Omental fat pad (tissue), 4 donors: ENCODE results near the gene HYKK. TPM values are rescaled to one million over a fixed set of nuclear protein-coding genes. Genes with fewer than 3 reads are reported as not detected.
"Not testable (repeated sequence)": the region's sequence is repeated elsewhere in the genome, so short reads cannot be mapped to it uniquely, and the experiment has no call there.

ENCODE experiments used
- ATAC-seq: fragments of 150-250 bp; one replicate; pipeline ENCODE4 v1.9.1; 2016; ENCODE audit warnings: mild to moderate bottlenecking, moderate library complexity; ENCODE audit not compliant: low FRiP score
- DNase-seq: peaks from one replicate; pipeline ENCODE4 v3.0.0-alpha.2; 2019; ENCODE audit warnings: low spot score
- total RNA-seq, 4 donors: library from RNA; depleted of rRNA; stranded (reverse); fragments of >200 nt; gene quantifications; one replicate each; pipeline ENCODE4 v1.1.0, GENCODE V29; 2016
- TF ChIP-seq, protein P1 (sequence below), 3 donors: fragments of 450-650 bp; IDR thresholded peaks; one replicate each; pipeline ENCODE4 v1.5.1; 2016 to 2017; ENCODE audit warnings: antibody characterized with exemption in 3 of 3, mild to moderate bottlenecking in 3 of 3, moderate library complexity in 2 of 3

Gene HYKK
- total RNA-seq, 4 donors from 2014 or later: 3.8 to 8.0 (median 4.8) TPM

DNA sequence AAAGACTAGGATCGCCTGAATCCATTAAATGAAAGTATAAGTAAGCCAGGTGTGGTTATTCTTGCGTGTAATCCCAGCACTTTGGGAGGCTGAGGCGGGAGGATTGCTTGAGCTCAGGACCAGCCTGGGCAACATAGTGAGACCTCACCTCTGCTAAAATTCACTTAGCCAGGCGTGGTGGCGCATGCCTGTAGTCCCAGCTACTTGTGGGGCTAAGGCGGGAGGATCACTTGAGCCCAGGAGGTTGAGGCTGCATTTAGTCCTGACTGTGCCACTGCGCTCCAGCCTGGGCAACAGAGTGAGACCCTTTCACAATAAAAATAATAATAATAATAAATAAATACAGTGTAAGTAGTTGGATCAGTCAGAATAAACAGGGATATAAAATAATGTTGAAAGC is 25.5 kb upstream of the HYKK start:
- ATAC-seq: no peak
- TF ChIP-seq, protein P1, sequence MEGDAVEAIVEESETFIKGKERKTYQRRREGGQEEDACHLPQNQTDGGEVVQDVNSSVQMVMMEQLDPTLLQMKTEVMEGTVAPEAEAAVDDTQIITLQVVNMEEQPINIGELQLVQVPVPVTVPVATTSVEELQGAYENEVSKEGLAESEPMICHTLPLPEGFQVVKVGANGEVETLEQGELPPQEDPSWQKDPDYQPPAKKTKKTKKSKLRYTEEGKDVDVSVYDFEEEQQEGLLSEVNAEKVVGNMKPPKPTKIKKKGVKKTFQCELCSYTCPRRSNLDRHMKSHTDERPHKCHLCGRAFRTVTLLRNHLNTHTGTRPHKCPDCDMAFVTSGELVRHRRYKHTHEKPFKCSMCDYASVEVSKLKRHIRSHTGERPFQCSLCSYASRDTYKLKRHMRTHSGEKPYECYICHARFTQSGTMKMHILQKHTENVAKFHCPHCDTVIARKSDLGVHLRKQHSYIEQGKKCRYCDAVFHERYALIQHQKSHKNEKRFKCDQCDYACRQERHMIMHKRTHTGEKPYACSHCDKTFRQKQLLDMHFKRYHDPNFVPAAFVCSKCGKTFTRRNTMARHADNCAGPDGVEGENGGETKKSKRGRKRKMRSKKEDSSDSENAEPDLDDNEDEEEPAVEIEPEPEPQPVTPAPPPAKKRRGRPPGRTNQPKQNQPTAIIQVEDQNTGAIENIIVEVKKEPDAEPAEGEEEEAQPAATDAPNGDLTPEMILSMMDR (IDR thresholded peaks at IDR 0.05): no peak
- DNase-seq: no peak

DNA sequence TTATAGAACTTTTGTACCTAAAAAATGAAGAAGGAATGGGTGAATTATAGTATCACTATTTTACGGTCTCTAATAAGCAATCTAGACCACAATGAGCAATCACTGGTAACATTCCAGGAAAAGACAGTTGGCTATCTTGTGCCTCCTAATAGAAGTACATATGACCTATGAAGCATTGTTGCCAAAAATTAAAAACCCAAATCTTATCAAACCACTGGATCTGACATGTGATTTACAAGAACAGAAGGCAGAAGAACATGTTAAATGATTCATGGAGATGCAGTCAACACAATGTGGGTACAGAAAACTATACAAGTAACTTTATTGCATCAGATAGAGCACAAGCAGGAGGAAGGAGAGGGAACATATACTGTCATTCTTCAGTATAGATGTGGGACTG is 14.5 kb upstream of the HYKK start:
- DNase-seq: no peak
- no peak for ATAC-seq

DNA sequence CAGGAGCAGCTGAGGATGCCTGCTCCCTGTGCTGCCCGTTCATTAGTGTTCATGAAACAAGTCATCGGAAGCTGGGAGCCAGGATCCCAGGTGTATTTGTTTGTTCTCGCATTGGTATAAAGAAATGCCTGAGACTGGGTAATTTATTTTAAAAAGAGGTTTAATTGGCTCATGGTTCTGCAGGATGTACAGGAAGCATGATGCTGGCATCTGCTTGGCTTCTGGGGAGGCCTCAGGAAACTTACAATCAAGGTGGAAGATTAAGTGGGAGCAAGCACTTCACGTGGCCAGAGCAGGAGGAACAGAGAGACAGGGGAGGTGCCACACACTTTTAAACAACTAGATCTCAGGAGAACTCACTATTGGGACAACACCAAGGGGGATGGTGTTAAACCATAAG is 5.5 kb upstream of the HYKK start:
- ATAC-seq: no peak
- DNase-seq: no peak
- TF ChIP-seq, protein P1 (IDR thresholded peaks at IDR 0.05): no peak

More for the DNA sequence above, 14.5 kb upstream of the HYKK start:
- TF ChIP-seq, protein P1 (IDR thresholded peaks at IDR 0.05): no peak

DNA sequence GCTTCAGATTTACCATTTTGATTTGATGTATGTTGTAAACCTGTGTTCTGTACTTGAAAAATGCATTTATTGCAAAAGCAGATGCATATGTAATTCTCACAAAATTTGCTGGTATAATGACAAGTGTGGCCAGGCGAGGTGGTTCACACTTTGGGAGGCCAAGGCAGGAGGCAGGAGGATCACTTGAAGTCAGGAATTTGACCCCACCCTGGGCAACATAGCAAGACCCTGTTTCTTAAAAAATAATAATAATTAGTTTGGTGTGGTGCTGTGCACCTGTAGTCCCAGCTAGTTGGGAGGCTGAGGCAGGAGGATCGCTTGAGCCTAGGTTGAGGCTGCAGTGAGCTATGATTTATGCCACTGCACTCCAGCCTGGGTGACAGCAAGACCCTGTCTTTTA is 4.7 kb upstream of the HYKK start:
- TF ChIP-seq, protein P1 (IDR thresholded peaks at IDR 0.05): no peak
- no peak for ATAC-seq
- no peak for DNase-seq

DNA sequence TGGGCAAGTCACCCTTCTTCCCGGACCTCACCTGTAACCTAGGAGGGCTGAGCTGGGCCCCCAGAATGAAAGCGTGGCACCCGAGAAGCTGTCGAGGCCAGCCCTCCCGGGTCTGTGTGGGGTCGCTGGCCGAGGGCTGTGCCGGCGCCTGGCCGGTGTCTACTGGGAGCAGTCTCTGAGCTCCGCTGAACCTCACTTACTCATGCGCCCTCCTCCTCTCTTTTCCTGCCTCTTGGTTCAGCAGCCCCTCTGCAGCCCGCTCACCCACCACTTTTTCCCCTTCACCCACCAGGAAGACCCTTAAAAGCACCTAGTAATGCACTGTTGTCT is 419 bp downstream of the HYKK start:
- no peak for DNase-seq
- ATAC-seq: peak; percentile 43
- TF ChIP-seq, protein P1 (IDR thresholded peaks at IDR 0.05): no peak

DNA sequence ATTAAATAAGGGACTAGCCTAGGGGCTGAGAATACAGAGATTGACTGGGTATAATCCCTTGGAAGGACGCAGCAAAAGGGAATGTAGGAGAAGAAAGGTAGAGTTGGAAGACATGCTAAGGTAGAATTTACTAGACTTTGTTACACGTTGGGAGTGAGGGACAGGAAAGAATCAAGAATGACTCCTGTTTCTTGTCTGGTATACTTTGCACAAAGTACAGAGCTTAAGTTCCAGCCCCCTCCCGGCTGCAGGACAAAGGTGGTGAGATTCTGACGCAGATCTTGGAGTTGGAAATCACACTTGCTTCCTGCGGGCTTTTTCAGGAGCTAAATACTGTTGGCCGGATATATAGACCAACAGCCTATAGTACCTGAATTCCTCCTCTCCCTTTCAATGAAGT is 895 bp downstream of the HYKK start:
- TF ChIP-seq, protein P1 (IDR thresholded peaks at IDR 0.05): no peak
- ATAC-seq (no peak), DNase-seq (no peak)

DNA sequence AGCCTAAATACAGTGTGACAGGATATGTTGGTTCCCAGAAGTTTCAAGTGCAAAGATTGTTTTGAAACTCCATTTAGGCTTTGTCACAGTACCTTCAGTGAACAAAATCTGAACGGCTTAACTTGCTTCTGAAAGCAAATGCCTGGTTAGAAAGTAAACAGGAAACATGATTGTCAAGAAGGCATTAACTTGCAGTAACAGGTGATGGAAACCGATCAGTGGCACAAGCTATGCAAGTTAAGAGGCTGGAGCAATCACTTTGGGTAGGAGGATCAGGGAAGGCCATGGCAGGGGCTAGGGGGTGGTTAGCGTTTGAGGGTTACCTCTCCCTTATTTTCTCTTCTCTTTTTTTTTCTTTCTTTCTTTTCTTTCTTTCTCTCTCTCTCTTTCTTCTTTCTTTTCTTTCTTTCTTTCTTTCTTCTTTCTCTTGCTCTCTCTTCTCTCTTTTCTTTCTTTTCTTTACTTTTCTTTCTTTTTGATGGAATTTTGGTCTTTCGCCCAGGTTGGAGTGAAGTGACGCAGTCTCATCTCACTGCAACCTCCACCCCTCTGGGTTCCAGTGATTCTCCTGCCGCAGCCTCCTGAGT is 2.4 kb downstream of the HYKK start:
- TF ChIP-seq, protein P1 (IDR thresholded peaks at IDR 0.05): no peak
- no peak for ATAC-seq
- DNase-seq: no peak

DNA sequence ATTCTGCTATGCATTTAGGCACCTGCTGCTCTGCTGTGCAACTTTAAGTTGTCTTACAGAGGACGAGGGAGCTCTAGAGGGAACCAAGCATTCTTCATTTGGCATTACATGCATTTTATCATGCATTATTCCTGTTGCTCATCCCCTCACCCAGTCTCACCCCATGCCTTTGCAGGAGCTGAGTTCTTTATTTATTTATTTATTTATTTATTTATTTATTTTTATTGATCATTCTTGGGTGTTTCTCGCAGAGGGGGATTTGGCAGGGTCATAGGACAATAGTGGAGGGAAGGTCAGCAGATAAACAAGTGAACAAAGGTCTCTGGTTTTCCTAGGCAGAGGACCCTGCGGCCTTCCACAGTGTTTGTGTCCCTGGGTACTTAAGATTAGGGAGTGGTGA is 12.7 kb downstream of the HYKK start:
- not testable (repeated sequence) for DNase-seq, ATAC-seq
